Small intestine (tissue), 7 donors: Measurements from ENCODE around the gene FTO. TPM values are rescaled to one million over a fixed set of nuclear protein-coding genes. Genes with fewer than 3 reads are reported as not detected.

Experiments
- DNase-seq, 2 donors: peaks; one replicate each; pipeline versions ENCODE4 v3.0.0 to v3.0.0-alpha.2; 2013
- FAIRE-seq: peaks from 2 replicates; lab custom pipeline; 2012; peaks lifted over from hg19 to GRCh38; lab: Jason Lieb, UNC
- H3K27ac ChIP-seq, 3 donors: one replicate each; pipeline ENCODE4 v1.5.1; 2013; ENCODE audit warnings: low read length in 2 of 3, mild to moderate bottlenecking in 2 of 3, control low read depth in 1 of 3, inconsistent platforms in 1 of 3, low read depth in 1 of 3, moderate library complexity in 1 of 3
- H3K27me3 ChIP-seq, 3 donors: one replicate each; pipeline ENCODE4 v1.6.1; 2013; ENCODE audit warnings: low read length in 3 of 3, inconsistent platforms in 1 of 3; ENCODE audit not compliant: control insufficient read depth in 3 of 3, insufficient read depth in 3 of 3
- H3K36me3 ChIP-seq, 3 donors: one replicate each; pipeline ENCODE4 v1.6.1; 2013; ENCODE audit warnings: low read length in 3 of 3, inconsistent platforms in 1 of 3, low read depth in 1 of 3, mild to moderate bottlenecking in 1 of 3, moderate library complexity in 1 of 3; ENCODE audit not compliant: control insufficient read depth in 3 of 3, insufficient read depth in 2 of 3
- H3K4me1 ChIP-seq, 3 donors: one replicate each; pipeline ENCODE4 v1.6.1; 2013; ENCODE audit warnings: low read length in 2 of 3, inconsistent platforms in 1 of 3, low read depth in 1 of 3, mild to moderate bottlenecking in 1 of 3, moderate library complexity in 1 of 3; ENCODE audit not compliant: control insufficient read depth in 3 of 3, insufficient read depth in 2 of 3
- H3K4me3 ChIP-seq, 3 donors: one replicate each; pipeline ENCODE4 v1.5.1; 2013; ENCODE audit warnings: low read length in 3 of 3, control low read depth in 1 of 3, inconsistent platforms in 1 of 3, low read depth in 1 of 3, mild to moderate bottlenecking in 1 of 3, moderate library complexity in 1 of 3
- H3K9me3 ChIP-seq, 2 donors: one replicate each; pipeline ENCODE4 v1.6.1; 2013; ENCODE audit warnings: low read depth in 1 of 2, low read length in 1 of 2; ENCODE audit not compliant: control insufficient read depth in 2 of 2, insufficient read depth in 1 of 2
- WGBS, 3 donors: extraction: QIAGEN DNeasy Blood & Tissue Kit; methylation state at CpG; one replicate each; pipeline ENCODE4 v1.1.7; 2013; 5-methylcytosine and 5-hydroxymethylcytosine counted together
- polyA plus RNA-seq, 4 donors: library from polyadenylated mRNA; stranded (reverse) in 3 of 4; unstranded in 1 of 4; fragments of 200-250 nt in 3 of 4; fragments of 120-200 nt in 1 of 4; gene quantifications; one replicate each; pipeline versions ENCODE4 v1.2.1 to v1.2.3, GENCODE V29; 2013
- donor health status: healthy with polysubstance abuse.
- donor health status: control.
- donor health status: control.
- donor health status: Bipolar disorder and iron deficiency.
- donor health status: healthy.

The FTO gene
- polyA plus RNA-seq, 4 donors = 5.4 to 36.8 (median 12.2) TPM

- Histone ChIP-seq H3K9me3 (no peaks in the 10 kb centered on the region), H3K4me1 (peaks cover 0 to 4% (median 0%) of the 10 kb centered on the region in 3 donors), H3K27me3 (no peaks in the 10 kb centered on the region), H3K27ac (no peak overlapping the region), H3K36me3 (no peaks in the 10 kb centered on the region), H3K4me3 (no peak overlapping the region)
- DNase-seq (no peak), FAIRE-seq (no peak)
- WGBS, 3 donors = 54 to 72% (median 60%) methylated on average over 4 of the region's 4 CpGs
Observed at GRCh38 chr16:53745753-53746266, 41.9 kb downstream of the FTO start.

- no peak for DNase-seq
- FAIRE-seq = no peak
Observed at GRCh38 chr16:53752560-53752959, 48.6 kb downstream of the FTO start.

DNA sequence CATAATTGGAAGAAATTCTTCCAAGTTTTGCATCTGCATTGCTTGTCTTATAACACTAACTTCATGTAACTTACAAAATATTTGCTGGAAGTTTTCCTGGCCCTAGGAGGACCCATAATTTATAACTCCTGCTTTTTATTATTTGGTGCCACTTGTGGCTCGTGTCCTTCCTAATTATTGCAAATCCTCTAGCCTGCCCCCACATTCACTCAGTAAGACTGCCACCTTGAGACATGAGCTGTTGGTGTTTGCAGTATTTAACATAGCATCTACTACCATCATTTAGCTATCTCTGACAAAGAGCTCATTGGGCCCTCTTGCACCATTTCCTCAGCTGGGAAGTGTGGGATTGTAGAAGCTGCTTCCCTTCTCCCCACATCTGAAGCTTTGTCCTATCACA lies 49.5 kb downstream of the FTO start:
- Histone ChIP-seq H3K27ac (no peak overlapping the region), H3K36me3 (no peaks in the 10 kb centered on the region), H3K27me3 (no peaks in the 10 kb centered on the region), H3K4me3 (no peak overlapping the region), H3K4me1 (peaks cover 0 to 22% (median 19%) of the 10 kb centered on the region in 3 donors), H3K9me3 (no peaks in the 10 kb centered on the region)
- DNase-seq (no peak), FAIRE-seq (no peak)
- 71 to 89% (median 87%) methylated on average over 1 of the region's 1 CpG for WGBS, 3 donors

More at GRCh38 chr16:53752560-53752959, 48.6 kb downstream of the FTO start:
- Histone ChIP-seq H3K4me1 (peaks cover 0 to 19% (median 17%) of the 10 kb centered on the region in 3 donors), H3K27ac (no peak overlapping the region), H3K27me3 (no peaks in the 10 kb centered on the region), H3K36me3 (no peaks in the 10 kb centered on the region), H3K9me3 (no peaks in the 10 kb centered on the region), H3K4me3 (no peak overlapping the region)
- 21 to 53% (median 41%) methylated on average over 1 of the region's 1 CpG for WGBS, 3 donors

DNA sequence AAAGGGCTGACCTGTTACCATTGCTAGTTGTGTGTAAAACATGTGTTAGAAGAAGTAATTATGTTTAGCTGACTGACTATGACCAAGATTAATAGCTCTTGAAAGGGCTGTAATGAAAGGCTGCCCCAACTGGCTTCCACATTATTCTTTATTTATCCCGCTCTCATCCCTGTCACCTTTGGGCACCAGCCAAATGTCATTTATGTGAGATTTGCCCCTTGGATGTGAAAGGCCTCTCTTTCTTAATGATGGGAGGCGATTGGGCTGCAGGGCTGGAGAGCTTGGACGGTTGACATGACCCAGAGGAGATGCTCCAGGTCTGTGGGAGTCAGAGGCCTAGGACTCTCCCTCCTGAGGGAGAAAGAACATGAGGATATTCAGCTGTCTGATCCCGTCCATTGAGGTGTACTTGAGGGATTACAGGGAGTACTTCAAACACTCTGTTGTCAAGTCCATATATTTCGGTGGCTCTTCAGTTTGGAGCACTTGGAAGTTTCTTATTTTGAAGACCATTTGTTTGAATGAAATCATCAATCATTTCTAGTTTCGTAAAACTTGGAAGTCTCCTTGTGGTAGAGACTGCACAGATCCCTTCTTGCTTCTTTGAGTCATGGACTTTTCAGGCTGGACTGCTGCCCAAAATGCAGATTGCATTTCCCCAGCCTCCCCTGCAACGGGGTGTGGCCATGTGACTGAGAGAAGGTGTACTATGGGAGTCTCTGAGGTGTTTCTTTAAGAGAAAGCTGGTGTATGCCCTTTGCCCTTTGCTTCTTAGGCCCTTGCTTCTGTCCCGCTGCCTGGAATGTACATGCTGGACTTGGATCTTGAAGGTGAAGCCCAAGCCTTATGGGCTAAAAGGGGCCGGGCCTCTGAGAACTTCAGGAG lies 51.3 kb downstream of the FTO start:
- peak overlapping the region; percentile 14 to 41 (median 34) for H3K27ac ChIP-seq
- WGBS, 3 donors = 35 to 63% (median 45%) methylated on average over 9 of the region's 9 CpGs
- no peak overlapping the region for H3K4me3 ChIP-seq
- DNase-seq (peak; percentile 57 to 95), FAIRE-seq (no peak)
- no peaks in the 10 kb centered on the region for H3K36me3 ChIP-seq
- H3K4me1 ChIP-seq = peaks cover 0 to 22% (median 19%) of the 10 kb centered on the region in 3 donors
- no peaks in the 10 kb centered on the region for H3K9me3 ChIP-seq
- no peaks in the 10 kb centered on the region for H3K27me3 ChIP-seq

DNA sequence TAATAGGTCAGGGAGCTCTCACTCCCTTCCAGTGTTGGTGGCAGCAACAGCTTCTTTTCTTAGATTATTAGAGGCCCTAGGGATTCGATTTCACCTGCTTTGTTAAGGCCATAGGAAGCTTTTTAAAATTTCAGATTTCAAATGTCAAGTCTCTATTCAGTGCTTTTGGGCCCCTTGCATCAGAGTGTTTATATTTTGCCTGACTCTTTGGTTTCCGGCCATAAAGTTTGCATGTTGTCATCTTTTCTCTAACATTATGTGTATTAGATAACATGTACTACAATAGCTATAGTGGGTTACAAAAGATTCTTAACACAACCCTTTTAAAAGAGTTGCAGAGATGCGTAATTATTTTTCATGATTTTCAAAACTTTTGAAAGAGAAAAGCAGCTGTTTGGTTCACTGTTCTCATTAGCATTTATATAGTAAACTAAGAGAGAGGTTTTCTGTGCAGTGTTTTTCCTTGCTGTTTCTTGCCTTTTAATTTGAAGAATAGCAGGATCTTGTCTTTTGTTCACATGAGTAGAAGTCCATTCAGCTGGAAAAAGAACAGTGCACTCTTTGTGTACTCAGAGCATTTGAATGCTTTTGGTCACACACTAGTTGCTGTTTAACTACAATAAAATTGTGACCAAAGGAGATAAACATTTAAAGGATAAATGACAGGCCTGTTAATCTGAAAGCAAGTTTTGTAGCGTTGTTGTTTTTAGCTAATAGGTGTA lies 52.5 kb downstream of the FTO start:
- Histone ChIP-seq H3K36me3 (no peaks in the 10 kb centered on the region), H3K4me1 (peaks cover 0 to 23% (median 22%) of the 10 kb centered on the region in 3 donors), H3K27me3 (no peaks in the 10 kb centered on the region), H3K27ac (peak overlapping the region in 1 of 3 donors; percentile 34), H3K9me3 (no peaks in the 10 kb centered on the region), H3K4me3 (no peak overlapping the region)
- 22 to 42% (median 32%) methylated on average over 4 of the region's 4 CpGs for WGBS, 3 donors
- FAIRE-seq = no peak
- peak; percentile 48 to 56 for DNase-seq

DNA sequence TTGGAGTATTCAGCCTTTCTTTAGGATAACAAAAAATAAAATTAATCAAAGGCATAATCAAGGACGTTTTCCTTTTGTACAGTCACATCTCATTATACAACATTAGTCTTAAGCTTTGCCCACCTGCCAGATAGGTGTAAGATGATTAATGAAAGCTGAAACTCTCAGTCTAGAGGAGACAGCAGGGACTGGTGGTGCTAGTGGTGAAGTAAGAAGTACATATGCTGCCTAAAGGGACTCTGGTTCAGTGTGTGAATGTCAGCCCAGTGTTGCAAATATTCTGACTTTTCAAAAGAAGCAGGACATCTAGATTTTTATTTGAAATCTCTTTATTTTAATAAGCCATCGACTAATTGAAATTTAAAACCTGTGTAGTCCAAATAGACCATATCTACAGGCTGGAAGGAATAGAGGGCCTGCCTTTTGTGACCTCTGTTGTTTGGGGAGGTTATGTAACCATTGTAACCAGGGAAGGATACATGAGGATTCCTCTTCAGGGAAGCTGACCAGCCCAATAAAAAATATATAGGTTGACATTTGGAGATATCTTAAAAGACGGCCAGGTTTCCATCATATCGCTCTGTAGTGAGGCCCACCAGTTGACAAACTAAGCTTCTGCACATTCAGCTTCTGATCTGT lies 54.1 kb downstream of the FTO start:
- no peaks in the 10 kb centered on the region for H3K36me3 ChIP-seq
- H3K27me3 ChIP-seq = no peaks in the 10 kb centered on the region
- WGBS, 3 donors = 52 to 57% (median 57%) methylated on average over 4 of the region's 4 CpGs
- no peaks in the 10 kb centered on the region for H3K9me3 ChIP-seq
- peaks cover 0 to 26% (median 23%) of the 10 kb centered on the region in 3 donors for H3K4me1 ChIP-seq
- no peak overlapping the region for H3K27ac ChIP-seq
- H3K4me3 ChIP-seq = no peak overlapping the region
- DNase-seq = no peak
- FAIRE-seq = no peak

DNA sequence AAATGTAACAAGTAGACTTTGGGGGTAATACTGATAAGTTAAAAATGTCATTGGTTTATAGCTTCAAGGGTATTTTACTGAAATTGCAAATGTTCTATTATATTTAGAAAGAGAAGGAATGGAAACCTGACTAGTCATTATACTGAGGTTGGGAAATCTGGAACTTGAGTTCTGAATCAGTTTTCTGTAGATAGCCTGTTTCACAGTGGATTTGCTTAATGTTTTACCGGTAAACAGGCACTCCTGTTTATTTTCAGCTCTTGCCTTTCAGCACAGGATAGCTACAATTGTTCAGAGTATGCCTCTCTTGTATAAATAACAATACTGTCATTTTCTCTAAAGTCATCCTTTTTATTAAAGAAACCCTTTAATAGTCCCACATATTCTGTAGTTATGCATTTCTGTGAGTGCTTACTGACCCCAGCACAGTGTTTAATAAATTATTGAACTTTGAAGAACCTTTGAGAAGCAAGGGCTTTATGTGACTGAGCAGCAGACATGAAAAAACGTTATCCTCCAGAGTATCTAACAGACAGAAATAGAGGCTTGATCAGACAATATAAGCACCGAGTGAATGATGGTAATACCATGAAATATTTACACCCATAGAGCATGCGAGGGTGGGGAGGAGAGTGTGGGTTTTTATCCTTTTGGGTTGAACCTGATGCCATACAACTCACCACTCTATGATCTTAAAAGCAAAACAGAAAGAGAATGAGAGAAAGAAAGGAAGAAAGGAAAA lies 58.2 kb downstream of the FTO start:
- 31 to 53% (median 45%) methylated on average over 4 of the region's 4 CpGs for WGBS, 3 donors
- H3K27ac ChIP-seq = no peak overlapping the region
- no peaks in the 10 kb centered on the region for H3K36me3 ChIP-seq
- peak in 1 of 2 donors; percentile 43 for DNase-seq
- no peaks in the 10 kb centered on the region for H3K9me3 ChIP-seq
- H3K27me3 ChIP-seq = no peaks in the 10 kb centered on the region
- no peak overlapping the region for H3K4me3 ChIP-seq
- peaks cover 2 to 9% (median 3%) of the 10 kb centered on the region in 3 donors for H3K4me1 ChIP-seq
- no peak for FAIRE-seq
